Dermis blood vessel endothelial cell (primary cell): ENCODE measurements around the gene NRN1L. TPM values are rescaled to one million over a fixed set of nuclear protein-coding genes. Genes with fewer than 3 reads are reported as not detected.

Experiments
- total RNA-seq: library from RNA; depleted of rRNA; stranded (reverse); fragments of >200 nt; gene quantifications from 2 replicates; pipeline ENCODE4 v1.2.3, GENCODE V29; 2014

The NRN1L gene
- total RNA-seq, 1 donor from 2014 or later = 0.51 TPM

Other genes with a start within 250 kb of the NRN1L start
- 0.56 and 0.85 TPM in 2 replicates for gene CARMIL2, start 239.7 kb upstream of the NRN1L start, total RNA-seq
- 14.5 and 17.8 TPM in 2 replicates for gene ACD, start 224.6 kb upstream of the NRN1L start, total RNA-seq
- 6.3 and 7.0 TPM in 2 replicates for gene PARD6A, start 223.9 kb upstream of the NRN1L start, total RNA-seq
- gene ENKD1, start 218.1 kb upstream of the NRN1L start, total RNA-seq = 18.1 and 20.1 TPM in 2 replicates
- gene C16orf86, start 218.1 kb upstream of the NRN1L start, total RNA-seq = 3.7 and 3.9 TPM in 2 replicates
- 69.8 and 88.1 TPM in 2 replicates for gene GFOD2, start 165.6 kb upstream of the NRN1L start, total RNA-seq
- 8.2 and 13.5 TPM in 2 replicates for gene RANBP10, start 78.3 kb upstream of the NRN1L start, total RNA-seq
- 0.47 and 0.85 TPM in 2 replicates for gene TSNAXIP1, start 78.0 kb upstream of the NRN1L start, total RNA-seq
- 62.3 and 64.0 TPM in 2 replicates for gene THAP11, start 42.6 kb upstream of the NRN1L start, total RNA-seq
- gene NUTF2, start 38.0 kb upstream of the NRN1L start, total RNA-seq = 176 and 260 TPM in 2 replicates
- gene CENPT, start 37.2 kb upstream of the NRN1L start, total RNA-seq = 21.7 and 30.0 TPM in 2 replicates
- 58.2 and 85.1 TPM in 2 replicates for gene EDC4, start 11.8 kb upstream of the NRN1L start, total RNA-seq
- gene PSKH1, start 8.4 kb downstream of the NRN1L start, total RNA-seq = 24.7 and 30.8 TPM in 2 replicates
- 0.17 and 0.88 TPM in 2 replicates for gene CTRL, start 47.0 kb downstream of the NRN1L start, total RNA-seq
- gene PSMB10, start 52.0 kb downstream of the NRN1L start, total RNA-seq = 46.8 and 95.8 TPM in 2 replicates
- gene LCAT, start 59.2 kb downstream of the NRN1L start, total RNA-seq = 3.3 and 6.5 TPM in 2 replicates
- gene SLC12A4, start 83.8 kb downstream of the NRN1L start, total RNA-seq = 68.9 and 94.1 TPM in 2 replicates
- gene DPEP3, start 95.6 kb downstream of the NRN1L start, total RNA-seq = not detected in 2 replicates
- gene DPEP2, start 114.6 kb downstream of the NRN1L start, total RNA-seq = 2.9 and 3.7 TPM in 2 replicates
- not detected in 2 replicates for gene DPEP2NB, start 131.0 kb downstream of the NRN1L start, total RNA-seq
- 15.1 and 19.5 TPM in 2 replicates for gene DDX28, start 138.3 kb downstream of the NRN1L start, total RNA-seq
- 26.4 and 34.9 TPM in 2 replicates for gene DUS2, start 138.4 kb downstream of the NRN1L start, total RNA-seq
- gene NFATC3, start 200.5 kb downstream of the NRN1L start, total RNA-seq = 14.1 and 31.6 TPM in 2 replicates